ENCODE data around the gene TRIM3. TPM values are rescaled to one million over a fixed set of nuclear protein-coding genes. Genes with fewer than 3 reads are reported as not detected.

The TRIM3 gene
- total RNA-seq, 4 donors from 2014 or later, result 4.0 to 13.5 (median 7.0) TPM

DNA sequence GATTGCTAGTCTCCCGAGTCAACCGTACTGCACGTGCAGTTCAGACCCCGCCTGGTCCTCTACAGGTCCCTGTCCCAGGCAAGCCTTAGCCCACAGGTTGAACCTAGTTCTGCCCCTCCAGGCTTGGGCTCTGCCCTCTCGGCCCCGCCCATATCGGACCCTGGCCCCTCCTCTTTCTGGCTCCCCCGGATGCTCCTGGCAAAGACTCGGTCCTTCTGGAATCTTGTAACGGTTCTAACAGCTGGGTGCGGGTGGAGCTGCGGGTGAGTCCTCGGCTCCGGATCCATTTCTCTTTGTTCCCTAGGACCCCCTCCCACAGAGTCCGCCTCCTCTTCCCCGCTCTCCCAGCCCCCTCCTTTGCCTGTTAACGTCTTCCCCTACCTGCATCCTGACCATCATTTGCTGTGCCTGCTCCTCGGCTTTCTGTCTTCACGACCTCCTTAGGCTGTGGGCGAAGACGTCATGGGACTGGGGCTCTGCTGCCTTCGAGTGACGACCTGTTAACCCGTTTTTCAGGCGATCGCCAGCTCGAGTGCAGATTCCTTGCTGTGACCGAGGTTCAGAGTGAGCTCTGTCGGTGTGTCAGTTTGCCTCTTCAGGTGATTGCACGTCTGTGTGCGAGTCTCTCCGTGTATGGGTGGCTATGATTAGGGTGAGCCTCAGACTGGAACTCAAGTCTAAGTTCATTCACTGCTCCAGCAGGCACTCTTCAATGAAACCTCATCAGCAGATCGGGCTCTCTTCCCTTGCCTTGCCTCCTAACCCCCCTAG lies 23.5 kb upstream of the TRIM3 start, which contains the start of gene DNHD1:
DNHD1 (plus strand) TSS at position 212 of the 771 bp plus-strand sequence. CDS start 936 bp downstream, outside the sequence.
- DNase-seq, result no peak
- no peak for TF ChIP-seq POLR2A (IDR thresholded peaks at IDR 0.05)
- TF ChIP-seq, protein P1, sequence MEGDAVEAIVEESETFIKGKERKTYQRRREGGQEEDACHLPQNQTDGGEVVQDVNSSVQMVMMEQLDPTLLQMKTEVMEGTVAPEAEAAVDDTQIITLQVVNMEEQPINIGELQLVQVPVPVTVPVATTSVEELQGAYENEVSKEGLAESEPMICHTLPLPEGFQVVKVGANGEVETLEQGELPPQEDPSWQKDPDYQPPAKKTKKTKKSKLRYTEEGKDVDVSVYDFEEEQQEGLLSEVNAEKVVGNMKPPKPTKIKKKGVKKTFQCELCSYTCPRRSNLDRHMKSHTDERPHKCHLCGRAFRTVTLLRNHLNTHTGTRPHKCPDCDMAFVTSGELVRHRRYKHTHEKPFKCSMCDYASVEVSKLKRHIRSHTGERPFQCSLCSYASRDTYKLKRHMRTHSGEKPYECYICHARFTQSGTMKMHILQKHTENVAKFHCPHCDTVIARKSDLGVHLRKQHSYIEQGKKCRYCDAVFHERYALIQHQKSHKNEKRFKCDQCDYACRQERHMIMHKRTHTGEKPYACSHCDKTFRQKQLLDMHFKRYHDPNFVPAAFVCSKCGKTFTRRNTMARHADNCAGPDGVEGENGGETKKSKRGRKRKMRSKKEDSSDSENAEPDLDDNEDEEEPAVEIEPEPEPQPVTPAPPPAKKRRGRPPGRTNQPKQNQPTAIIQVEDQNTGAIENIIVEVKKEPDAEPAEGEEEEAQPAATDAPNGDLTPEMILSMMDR (IDR thresholded peaks at IDR 0.05), result no peak
- Histone ChIP-seq H3K4me1 (peaks cover 0 to 16% (median 0%) of the 10 kb centered on the region in 3 donors), H3K27me3 (no peaks in the 10 kb centered on the region), H3K9me3 (no peaks in the 10 kb centered on the region), H3K27ac (no peak within 1 kb of the TSS), H3K4me3 (peak within 1 kb of the TSS in 1 of 4 donors; percentile 10), H3K36me3 (peaks cover 0 to 60% (median 0%) of the 10 kb centered on the region in 3 donors)
- intact Hi-C loops (cut with DNase I), result loop anchor here (10.0 kb wide), 1 partner anchor 272 kb away; no protein-coding TSS in a partner anchor
- 62% methylated on average over 31 to 32 of the region's 33 CpGs for WGBS, 2 donors

DNA sequence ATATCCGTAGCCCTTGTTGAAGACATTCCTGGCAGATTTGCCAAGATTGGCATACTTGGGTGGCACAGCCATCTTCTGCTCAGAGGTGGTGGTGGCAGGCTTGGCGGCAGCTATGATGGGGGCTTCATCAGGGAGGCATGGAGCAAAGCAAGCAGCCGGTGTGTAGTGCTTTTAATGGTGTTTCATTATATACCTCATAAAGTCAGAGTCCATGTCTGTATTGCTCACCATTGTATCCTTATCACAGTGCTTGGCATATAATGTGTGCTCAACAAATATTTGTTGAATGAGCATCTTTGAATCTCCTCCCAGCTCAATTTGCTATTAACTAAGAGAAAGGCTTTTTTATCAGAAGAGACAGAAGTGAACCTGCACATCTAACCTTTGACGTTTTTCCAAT lies 15.6 kb upstream of the TRIM3 start:
- DNase-seq, result no peak
- Histone ChIP-seq H3K4me3 (no peak overlapping the region), H3K9me3 (no peaks in the 10 kb centered on the region), H3K4me1 (no peaks in the 10 kb centered on the region), H3K27me3 (no peaks in the 10 kb centered on the region), H3K36me3 (peaks cover 0 to 99% (median 5%) of the 10 kb centered on the region in 3 donors), H3K27ac (no peak overlapping the region)
- intact Hi-C loops (cut with DNase I), result loop anchor here (10.0 kb wide), 1 partner anchor 125 kb away; the partner anchor contains the start of genes TAF10 and TPP1
- 65 to 89% methylated on average over 4 of the region's 4 CpGs for WGBS, 2 donors
- TF ChIP-seq POLR2A (IDR thresholded peaks at IDR 0.05), result no peak
- TF ChIP-seq, protein P1 (IDR thresholded peaks at IDR 0.05), result no peak

DNA sequence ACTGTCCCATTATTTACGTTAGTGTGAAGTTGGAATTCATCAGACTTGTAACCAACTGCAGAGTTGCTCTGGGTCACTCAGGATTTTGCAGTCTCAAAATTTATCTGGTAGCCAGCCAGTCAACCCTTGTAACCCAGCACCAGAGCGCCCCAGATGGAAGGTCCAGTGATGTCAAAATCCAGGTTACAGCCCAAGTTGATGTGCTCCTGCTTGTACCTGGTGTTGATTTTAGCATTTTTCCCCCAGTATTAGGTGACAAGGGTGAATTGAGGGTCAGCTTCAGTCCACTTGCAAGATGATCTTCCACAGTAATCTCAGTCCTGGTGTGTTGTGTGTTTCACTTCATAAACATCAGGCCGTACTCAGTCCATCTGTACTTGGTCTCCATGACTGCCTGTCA lies 15.1 kb upstream of the TRIM3 start:
- TF ChIP-seq POLR2A (IDR thresholded peaks at IDR 0.05), result no peak
- TF ChIP-seq, protein P1 (IDR thresholded peaks at IDR 0.05), result no peak
- Histone ChIP-seq H3K4me1 (no peaks in the 10 kb centered on the region), H3K36me3 (peaks cover 0 to 99% (median 5%) of the 10 kb centered on the region in 3 donors), H3K9me3 (no peaks in the 10 kb centered on the region), H3K4me3 (no peak overlapping the region), H3K27ac (no peak overlapping the region), H3K27me3 (no peaks in the 10 kb centered on the region)
- DNase-seq, result no peak
- intact Hi-C loops (cut with DNase I), result loop anchor here (10.0 kb wide), 1 partner anchor 126 kb away; the partner anchor contains the start of genes TAF10 and TPP1
- 100% methylated on average over 3 of the region's 3 CpGs for WGBS, 2 donors

DNA sequence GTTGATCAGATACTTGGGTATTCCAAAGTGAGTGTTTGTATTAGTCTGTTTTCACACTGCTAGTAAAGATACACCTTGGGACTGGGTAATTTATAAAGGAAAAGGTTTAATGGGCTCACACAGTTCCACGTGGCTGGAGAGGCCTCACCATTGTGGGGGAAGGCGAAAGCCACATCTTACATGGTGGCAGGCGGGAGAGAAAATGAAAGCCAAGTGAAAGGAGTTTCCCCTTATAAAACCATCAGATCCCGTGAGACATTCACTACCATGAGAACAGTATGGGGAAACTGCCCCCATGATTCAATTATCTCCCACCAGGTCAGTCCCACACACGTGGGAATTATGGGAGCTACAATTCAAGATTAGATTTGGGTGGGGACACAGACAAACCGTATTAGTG lies 14.6 kb upstream of the TRIM3 start:
- no peaks in the 10 kb centered on the region for H3K27me3 ChIP-seq
- no peak overlapping the region for H3K27ac ChIP-seq
- 90 to 96% methylated on average over 6 of the region's 6 CpGs for WGBS, 2 donors
- intact Hi-C loops (cut with DNase I), result loop anchor here (10.0 kb wide), 1 partner anchor 126 kb away; the partner anchor contains the start of genes TAF10 and TPP1
- no peaks in the 10 kb centered on the region for H3K9me3 ChIP-seq
- peaks cover 0 to 99% (median 5%) of the 10 kb centered on the region in 3 donors for H3K36me3 ChIP-seq
- no peak for DNase-seq
- peaks cover 0 to 2% (median 0%) of the 10 kb centered on the region in 3 donors for H3K4me1 ChIP-seq
- H3K4me3 ChIP-seq, result no peak overlapping the region
- TF ChIP-seq, protein P1 (IDR thresholded peaks at IDR 0.05), result no peak
- no peak for TF ChIP-seq POLR2A (IDR thresholded peaks at IDR 0.05)

DNA sequence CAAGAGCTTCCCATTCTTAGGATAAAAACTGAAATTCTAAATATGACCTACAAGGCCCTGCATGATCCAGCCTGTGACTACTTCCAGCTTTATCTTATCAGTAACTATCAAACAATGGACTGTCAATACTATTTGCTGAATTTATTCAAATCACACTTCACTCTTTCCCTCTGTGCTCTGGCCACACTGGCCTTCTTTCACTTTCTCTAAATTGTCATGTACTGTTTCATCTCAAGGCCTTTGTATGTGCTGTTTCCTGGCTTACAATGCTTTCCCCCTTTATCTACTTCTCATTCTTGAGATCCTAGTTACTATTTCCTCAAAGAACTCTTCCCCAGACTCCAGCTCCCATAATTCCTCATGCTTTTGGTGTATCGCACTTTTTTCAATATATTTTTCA lies 13.2 kb upstream of the TRIM3 start:
- H3K4me3 ChIP-seq, result no peak overlapping the region
- TF ChIP-seq, protein P1 (IDR thresholded peaks at IDR 0.05), result no peak
- TF ChIP-seq POLR2A (IDR thresholded peaks at IDR 0.05), result no peak
- H3K9me3 ChIP-seq, result no peaks in the 10 kb centered on the region
- H3K36me3 ChIP-seq, result peaks cover 0 to 96% (median 5%) of the 10 kb centered on the region in 3 donors
- H3K27me3 ChIP-seq, result no peaks in the 10 kb centered on the region
- WGBS, 2 donors, result 92 to 100% methylated on average over 1 of the region's 1 CpG
- intact Hi-C loops (cut with DNase I), result loop anchor here (10.0 kb wide), 1 partner anchor 128 kb away; the partner anchor contains the start of genes TAF10 and TPP1
- DNase-seq, result no peak
- no peak overlapping the region for H3K27ac ChIP-seq
- peaks cover 6 to 16% (median 8%) of the 10 kb centered on the region in 3 donors for H3K4me1 ChIP-seq
